Loucy (cell line): ENCODE data around the gene C7orf57.

Experiments used
- EZH2phosphoT487 ChIP-seq: fragments of 200-600 bp; IDR thresholded peaks from 2 replicates; pipeline ENCODE4 v1.6.1; 2018; ENCODE audit warnings: antibody characterized with exemption, mild to moderate bottlenecking, moderate library complexity, borderline replicate concordance
- TF ChIP-seq, protein P1 (sequence below): fragments of 200-600 bp; sonication (generic); conservative IDR thresholded peaks from 2 replicates; pipeline ENCODE4 v1.5.1; 2014; ENCODE audit warnings: mild to moderate bottlenecking, antibody characterized with exemption, low read length

DNA sequence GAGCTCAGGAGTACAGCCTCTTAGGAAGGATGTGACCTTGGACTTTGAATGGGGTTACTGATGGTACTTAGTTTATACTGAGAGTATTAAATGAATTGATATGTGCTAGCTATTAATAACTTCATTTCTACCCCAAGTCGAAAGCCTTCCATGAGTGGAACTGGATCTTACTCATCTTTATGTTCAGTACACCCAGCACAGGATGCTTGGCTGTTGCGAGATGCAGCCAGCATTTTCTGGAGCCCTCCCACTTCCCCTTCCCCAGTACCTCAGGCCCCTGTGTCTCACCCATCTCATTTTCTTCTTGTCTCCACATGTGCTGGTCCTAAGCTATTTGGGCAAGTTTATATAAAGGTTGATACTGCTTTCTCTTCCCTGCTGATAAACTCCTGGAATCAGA, 60.9 kb downstream of the C7orf57 start:
- TF ChIP-seq, protein P1, sequence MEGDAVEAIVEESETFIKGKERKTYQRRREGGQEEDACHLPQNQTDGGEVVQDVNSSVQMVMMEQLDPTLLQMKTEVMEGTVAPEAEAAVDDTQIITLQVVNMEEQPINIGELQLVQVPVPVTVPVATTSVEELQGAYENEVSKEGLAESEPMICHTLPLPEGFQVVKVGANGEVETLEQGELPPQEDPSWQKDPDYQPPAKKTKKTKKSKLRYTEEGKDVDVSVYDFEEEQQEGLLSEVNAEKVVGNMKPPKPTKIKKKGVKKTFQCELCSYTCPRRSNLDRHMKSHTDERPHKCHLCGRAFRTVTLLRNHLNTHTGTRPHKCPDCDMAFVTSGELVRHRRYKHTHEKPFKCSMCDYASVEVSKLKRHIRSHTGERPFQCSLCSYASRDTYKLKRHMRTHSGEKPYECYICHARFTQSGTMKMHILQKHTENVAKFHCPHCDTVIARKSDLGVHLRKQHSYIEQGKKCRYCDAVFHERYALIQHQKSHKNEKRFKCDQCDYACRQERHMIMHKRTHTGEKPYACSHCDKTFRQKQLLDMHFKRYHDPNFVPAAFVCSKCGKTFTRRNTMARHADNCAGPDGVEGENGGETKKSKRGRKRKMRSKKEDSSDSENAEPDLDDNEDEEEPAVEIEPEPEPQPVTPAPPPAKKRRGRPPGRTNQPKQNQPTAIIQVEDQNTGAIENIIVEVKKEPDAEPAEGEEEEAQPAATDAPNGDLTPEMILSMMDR: no peak
- TF ChIP-seq EZH2phosphoT487: no peak
